Cardiac muscle cell (in vitro differentiated cells and primary cell): ENCODE measurements around the gene DERA. TPM values are rescaled to one million over a fixed set of nuclear protein-coding genes. Genes with fewer than 3 reads are reported as not detected.
"Not testable (repeated sequence)": the region's sequence is repeated elsewhere in the genome, so short reads cannot be mapped to it uniquely, and the experiment has no call there.

Experiments used
- DNase-seq, 2 donors: peaks; one replicate each; pipeline versions ENCODE4 v3.0.0 to v3.0.0-alpha.2; 2010 to 2017; ENCODE audit warnings: low read depth in 1 of 2, low spot score in 1 of 2
- H3K27ac ChIP-seq: fragments of 200-600 bp; sonication (generic); 2 replicates; pipeline ENCODE4 v1.5.1; 2016
- H3K27me3 ChIP-seq: fragments of 200-600 bp; sonication (generic); 2 replicates; pipeline ENCODE4 v1.6.0; 2016; ENCODE audit warnings: control low read depth
- H3K36me3 ChIP-seq: fragments of 200-600 bp; sonication (generic); 2 replicates; pipeline ENCODE4 v1.5.1; 2016; ENCODE audit warnings: control low read depth
- H3K4me1 ChIP-seq: fragments of 200-600 bp; sonication (generic); 2 replicates; pipeline ENCODE4 v1.8.1; 2017; ENCODE audit warnings: low read depth, mild to moderate bottlenecking, mixed run types
- H3K4me3 ChIP-seq: fragments of 200-600 bp; sonication (generic); 2 replicates; pipeline ENCODE4 v1.5.1; 2016; ENCODE audit warnings: mild to moderate bottlenecking
- H3K9me3 ChIP-seq: fragments of 200-600 bp; sonication (generic); 2 replicates; pipeline ENCODE4 v1.5.1; 2017; ENCODE audit warnings: low read depth, mild to moderate bottlenecking, control low read depth
- polyA plus RNA-seq: library from polyadenylated mRNA; unstranded; fragments of >200 nt; fragmentation: Nextera tagmentation; extraction: Ambion mirVana; gene quantifications from 2 replicates; pipeline ENCODE4 v1.2.1, GENCODE V29; 2016
- total RNA-seq: library from RNA; depleted of rRNA; stranded (reverse); fragments of >200 nt; gene quantifications from 2 replicates; pipeline ENCODE4 v1.2.3, GENCODE V29; 2016
- TF ChIP-seq, protein P1 (sequence below): IDR thresholded peaks from 2 replicates; pipeline ENCODE4 v1.5.1; 2012; ENCODE audit warnings: low read depth, mild to moderate bottlenecking, low read length

Gene DERA
- total and polyA plus RNA-seq, 2 experiments from 2014 or later, result 15.2 to 30.7 TPM

DNA sequence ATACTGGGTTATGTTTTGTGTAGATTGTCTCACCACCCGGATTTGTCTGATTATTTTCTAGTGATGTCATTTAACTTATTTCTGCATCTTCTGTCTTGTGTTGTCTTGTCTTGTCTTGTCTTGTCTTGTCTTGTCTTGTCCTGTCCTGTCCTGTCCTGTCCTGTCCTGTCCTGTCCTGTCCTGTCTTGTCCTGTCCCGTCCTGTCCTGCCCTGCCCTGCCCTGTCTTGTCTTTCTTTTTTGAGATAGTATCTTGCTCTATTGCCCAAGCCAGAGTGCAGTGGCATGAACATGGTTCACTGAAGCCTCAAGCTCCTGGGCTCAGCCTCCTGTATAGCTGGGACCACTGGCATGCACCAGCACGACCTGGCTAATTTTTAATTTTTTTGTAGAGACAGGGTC is 25.6 kb downstream of the DERA start:
- no peak overlapping the region for H3K27ac ChIP-seq
- H3K4me3 ChIP-seq, result no peak overlapping the region
- H3K9me3 ChIP-seq, result no peaks in the 10 kb centered on the region
- H3K36me3 ChIP-seq, result no peaks in the 10 kb centered on the region
- TF ChIP-seq, protein P1, sequence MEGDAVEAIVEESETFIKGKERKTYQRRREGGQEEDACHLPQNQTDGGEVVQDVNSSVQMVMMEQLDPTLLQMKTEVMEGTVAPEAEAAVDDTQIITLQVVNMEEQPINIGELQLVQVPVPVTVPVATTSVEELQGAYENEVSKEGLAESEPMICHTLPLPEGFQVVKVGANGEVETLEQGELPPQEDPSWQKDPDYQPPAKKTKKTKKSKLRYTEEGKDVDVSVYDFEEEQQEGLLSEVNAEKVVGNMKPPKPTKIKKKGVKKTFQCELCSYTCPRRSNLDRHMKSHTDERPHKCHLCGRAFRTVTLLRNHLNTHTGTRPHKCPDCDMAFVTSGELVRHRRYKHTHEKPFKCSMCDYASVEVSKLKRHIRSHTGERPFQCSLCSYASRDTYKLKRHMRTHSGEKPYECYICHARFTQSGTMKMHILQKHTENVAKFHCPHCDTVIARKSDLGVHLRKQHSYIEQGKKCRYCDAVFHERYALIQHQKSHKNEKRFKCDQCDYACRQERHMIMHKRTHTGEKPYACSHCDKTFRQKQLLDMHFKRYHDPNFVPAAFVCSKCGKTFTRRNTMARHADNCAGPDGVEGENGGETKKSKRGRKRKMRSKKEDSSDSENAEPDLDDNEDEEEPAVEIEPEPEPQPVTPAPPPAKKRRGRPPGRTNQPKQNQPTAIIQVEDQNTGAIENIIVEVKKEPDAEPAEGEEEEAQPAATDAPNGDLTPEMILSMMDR, result no peak
- H3K27me3 ChIP-seq, result no peaks in the 10 kb centered on the region
- no peaks in the 10 kb centered on the region for H3K4me1 ChIP-seq
- DNase-seq, result no peak

DNA sequence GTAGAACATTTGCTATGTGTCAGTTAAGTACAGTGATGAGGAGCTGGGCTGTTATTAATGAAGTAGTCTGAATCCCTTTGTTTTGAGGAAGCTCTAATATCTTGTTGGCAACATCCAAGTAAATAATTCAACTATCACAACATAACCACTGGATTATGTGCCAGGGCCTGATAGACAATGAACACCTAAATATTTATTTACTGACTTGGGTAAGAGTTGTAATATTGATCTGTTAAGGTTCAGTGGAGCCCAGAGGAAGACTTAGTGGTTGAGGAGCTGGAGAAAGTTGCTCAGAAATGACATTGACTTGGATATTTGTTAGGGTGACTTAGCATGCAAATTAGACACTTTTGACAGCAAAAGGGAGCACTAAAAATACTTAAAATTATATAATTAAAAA is 26.8 kb downstream of the DERA start:
- Histone ChIP-seq H3K9me3 (no peaks in the 10 kb centered on the region), H3K4me1 (no peaks in the 10 kb centered on the region), H3K4me3 (no peak overlapping the region), H3K27me3 (no peaks in the 10 kb centered on the region), H3K27ac (no peak overlapping the region), H3K36me3 (no peaks in the 10 kb centered on the region)
- no peak for DNase-seq
- TF ChIP-seq, protein P1, result no peak

DNA sequence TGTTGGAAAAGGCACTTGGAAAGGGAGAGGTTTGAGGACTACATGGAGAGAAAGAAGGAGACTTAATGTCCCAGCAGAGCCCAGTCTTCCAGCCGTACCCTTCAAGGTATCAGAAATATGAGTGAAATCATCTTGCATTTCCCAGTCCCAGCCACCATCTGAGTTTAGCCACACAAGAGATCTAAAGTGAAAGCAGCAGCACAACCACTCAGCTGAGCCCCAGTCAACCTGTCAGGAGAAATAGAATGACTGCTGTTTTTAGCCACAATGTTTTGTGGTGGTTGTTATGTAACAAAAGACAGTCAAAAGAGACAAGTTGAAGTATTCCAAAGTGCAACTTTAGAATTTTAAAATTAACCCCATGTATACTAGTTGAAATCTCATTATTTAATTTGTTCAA is 28.0 kb downstream of the DERA start:
- Histone ChIP-seq H3K36me3 (no peaks in the 10 kb centered on the region), H3K27ac (no peak overlapping the region), H3K9me3 (no peaks in the 10 kb centered on the region), H3K27me3 (no peaks in the 10 kb centered on the region), H3K4me3 (no peak overlapping the region), H3K4me1 (no peaks in the 10 kb centered on the region)
- TF ChIP-seq, protein P1, result no peak
- DNase-seq, result no peak

DNA sequence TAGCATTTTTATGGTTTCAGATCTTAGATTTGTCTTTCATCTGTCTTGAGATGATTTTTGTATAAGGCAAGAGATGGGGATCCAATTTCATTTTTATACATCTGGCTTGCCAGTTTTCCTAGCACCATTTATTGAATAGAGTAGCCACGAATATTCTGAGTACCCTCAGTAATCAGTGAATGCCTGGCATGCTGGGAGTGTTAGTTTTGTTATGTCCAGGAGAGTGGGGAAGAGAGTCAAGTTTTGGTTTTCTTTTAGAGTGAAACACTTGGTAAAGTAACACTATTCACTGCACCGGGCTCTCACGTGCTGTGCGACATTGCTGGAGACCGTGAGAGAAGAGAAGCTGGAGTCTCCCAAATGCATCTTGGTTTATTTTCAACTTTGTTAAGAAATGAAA is 31.3 kb downstream of the DERA start:
- no peaks in the 10 kb centered on the region for H3K4me1 ChIP-seq
- no peaks in the 10 kb centered on the region for H3K27me3 ChIP-seq
- H3K27ac ChIP-seq, result no peak overlapping the region
- H3K9me3 ChIP-seq, result no peaks in the 10 kb centered on the region
- H3K36me3 ChIP-seq, result no peaks in the 10 kb centered on the region
- DNase-seq, result no peak
- TF ChIP-seq, protein P1, result no peak
- no peak overlapping the region for H3K4me3 ChIP-seq

DNA sequence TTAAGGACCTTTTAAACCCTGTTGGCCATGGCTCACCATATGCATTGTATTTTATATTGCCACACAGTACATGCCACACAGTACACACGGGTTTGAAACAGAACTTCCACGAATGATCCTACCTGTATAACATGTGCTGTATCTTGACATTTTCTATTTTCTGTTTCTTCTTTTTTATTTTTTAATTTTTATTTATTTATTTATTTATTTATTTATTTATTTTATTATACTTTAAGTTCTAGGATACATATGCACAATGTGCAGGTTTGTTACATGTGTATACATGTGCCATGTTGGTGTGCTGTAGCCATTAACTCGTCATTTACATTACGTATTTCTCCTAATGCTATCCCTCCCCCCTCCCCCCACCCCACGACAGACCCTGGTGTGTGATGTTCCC is 32.4 kb downstream of the DERA start:
- H3K27ac ChIP-seq, H3K36me3 ChIP-seq, H3K27me3 ChIP-seq, H3K4me1 ChIP-seq, DNase-seq, H3K9me3 ChIP-seq, H3K4me3 ChIP-seq: not testable (repeated sequence)

DNA sequence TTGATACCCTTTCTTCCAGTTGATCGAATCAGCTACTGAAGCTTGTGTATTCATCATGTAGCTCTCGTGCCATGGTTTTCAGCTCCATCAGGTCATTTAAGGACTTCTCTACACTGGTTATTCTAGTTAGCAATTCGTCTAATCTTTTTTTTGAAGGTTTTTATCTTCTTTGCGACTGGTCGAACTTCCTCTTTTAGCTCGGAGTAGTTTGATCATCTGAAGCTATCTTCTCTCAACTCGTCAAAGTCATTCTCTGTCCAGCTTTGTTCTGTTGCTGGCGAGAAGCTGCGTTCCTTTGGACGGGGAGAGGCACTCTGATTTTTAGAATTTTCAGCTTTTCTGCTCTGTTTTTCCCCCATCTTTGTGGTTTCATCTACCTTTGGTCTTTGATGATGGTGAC is 37.3 kb downstream of the DERA start:
- not testable (repeated sequence) for H3K4me1 ChIP-seq, H3K36me3 ChIP-seq, H3K4me3 ChIP-seq, DNase-seq, H3K27ac ChIP-seq, H3K27me3 ChIP-seq, H3K9me3 ChIP-seq

DNA sequence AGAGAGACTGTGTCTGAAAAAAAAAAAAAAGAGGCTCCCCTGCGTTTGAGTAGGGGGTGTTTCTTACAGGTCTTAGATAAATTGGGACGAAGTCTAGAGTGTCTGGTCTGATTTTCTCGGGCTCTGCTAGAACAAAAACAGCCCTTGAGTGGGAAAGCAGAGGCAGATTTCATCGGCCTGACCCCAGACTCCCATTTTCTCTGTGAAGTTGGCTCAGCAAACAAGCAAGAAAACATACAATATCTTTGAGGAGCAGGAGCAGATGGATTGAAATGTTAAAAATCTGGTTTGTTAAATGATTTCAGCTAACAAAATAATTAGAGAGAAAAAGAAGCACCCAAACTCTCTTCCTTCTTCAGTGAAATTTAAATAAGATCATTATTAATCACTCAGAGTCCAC is 44.1 kb downstream of the DERA start:
- Histone ChIP-seq H3K4me3 (no peak overlapping the region), H3K36me3 (no peaks in the 10 kb centered on the region), H3K4me1 (no peaks in the 10 kb centered on the region), H3K27me3 (no peaks in the 10 kb centered on the region), H3K9me3 (no peaks in the 10 kb centered on the region), H3K27ac (no peak overlapping the region)
- TF ChIP-seq, protein P1, result no peak
- no peak for DNase-seq
